H9 (cell line): ENCODE measurements around the gene KIF26B. TPM values are rescaled to one million over a fixed set of nuclear protein-coding genes. Genes with fewer than 3 reads are reported as not detected.

Source experiments
- DNase-seq: peaks from one replicate; pipeline ENCODE4 v3.0.0-alpha.2; 2017
- H2AFZ ChIP-seq: one replicate; pipeline ENCODE4 v1.6.1; 2013; ENCODE audit warnings: mild to moderate bottlenecking, low read length, control low read depth, moderate library complexity
- H2AK5ac ChIP-seq: 2 replicates; pipeline ENCODE4 v1.6.1; 2013; ENCODE audit warnings: low read length, control low read depth, mixed read lengths; ENCODE audit not compliant: insufficient read length
- H2BK120ac ChIP-seq: one replicate; pipeline ENCODE4 v1.6.1; 2013; ENCODE audit warnings: low read depth, mild to moderate bottlenecking, low read length, control low read depth, inconsistent platforms; ENCODE audit not compliant: poor library complexity, severe bottlenecking
- H2BK12ac ChIP-seq: 2 replicates; pipeline ENCODE4 v1.6.1; 2013; ENCODE audit warnings: low read length, control low read depth, mixed read lengths, low read depth; ENCODE audit not compliant: insufficient read length
- H2BK15ac ChIP-seq: 2 replicates; pipeline ENCODE4 v1.6.1; 2013; ENCODE audit warnings: low read depth, low read length, control low read depth
- H2BK20ac ChIP-seq: one replicate; pipeline ENCODE4 v1.6.1; 2013; ENCODE audit warnings: low read depth, mild to moderate bottlenecking, low read length, control low read depth, inconsistent platforms; ENCODE audit not compliant: poor library complexity, severe bottlenecking
- H2BK5ac ChIP-seq: 2 replicates; pipeline ENCODE4 v1.6.1; 2013; ENCODE audit warnings: low read length, control low read depth, mixed read lengths; ENCODE audit not compliant: insufficient read length
- H3K14ac ChIP-seq: 2 replicates; pipeline ENCODE4 v1.6.1; 2013; ENCODE audit warnings: low read length, control low read depth; ENCODE audit not compliant: insufficient read depth
- H3K18ac ChIP-seq: 2 replicates; pipeline ENCODE4 v1.6.1; 2013; ENCODE audit warnings: low read depth, mild to moderate bottlenecking, mixed read lengths, low read length, control low read depth; ENCODE audit not compliant: insufficient read length
- H3K23ac ChIP-seq: 2 replicates; pipeline ENCODE4 v1.6.1; 2013; ENCODE audit warnings: low read length, control low read depth, mixed read lengths, low read depth; ENCODE audit not compliant: insufficient read length
- H3K23me2 ChIP-seq: 2 replicates; pipeline ENCODE4 v1.6.1; 2013; ENCODE audit warnings: low read depth, mild to moderate bottlenecking, mixed read lengths, low read length, control low read depth; ENCODE audit not compliant: insufficient read length, poor library complexity, severe bottlenecking
- H3K27ac ChIP-seq: 2 replicates; pipeline ENCODE4 v1.5.1; 2013; ENCODE audit warnings: low read length, control low read depth, mixed read lengths, low read depth; ENCODE audit not compliant: insufficient read length
- H3K27me3 ChIP-seq: 2 replicates; pipeline ENCODE4 v1.6.1; 2013; ENCODE audit warnings: low read length, control low read depth, inconsistent platforms; ENCODE audit not compliant: insufficient read depth
- H3K4ac ChIP-seq: 2 replicates; pipeline ENCODE4 v1.6.1; 2013; ENCODE audit warnings: low read depth, mild to moderate bottlenecking, control low read depth, inconsistent platforms, low read length, moderate library complexity
- H3K4me1 ChIP-seq: 2 replicates; pipeline ENCODE4 v1.6.1; 2013; ENCODE audit warnings: low read length, control low read depth, inconsistent platforms; ENCODE audit not compliant: insufficient read depth
- H3K4me2 ChIP-seq: 2 replicates; pipeline ENCODE4 v1.6.1; 2013; ENCODE audit warnings: low read length, control low read depth, mixed read lengths; ENCODE audit not compliant: insufficient read length, insufficient read depth
- H3K56ac ChIP-seq: 2 replicates; pipeline ENCODE4 v1.6.1; 2013; ENCODE audit warnings: low read depth, mild to moderate bottlenecking, mixed read lengths, low read length, control low read depth; ENCODE audit not compliant: insufficient read length
- H3K79me1 ChIP-seq: 2 replicates; pipeline ENCODE4 v1.6.1; 2013; ENCODE audit warnings: low read depth, mild to moderate bottlenecking, moderate library complexity, low read length, control low read depth, inconsistent platforms; ENCODE audit not compliant: insufficient read depth, poor library complexity, severe bottlenecking
- H3K79me2 ChIP-seq: 2 replicates; pipeline ENCODE4 v1.6.1; 2013; ENCODE audit warnings: low read length, control low read depth, inconsistent platforms; ENCODE audit not compliant: insufficient read depth
- H3K9ac ChIP-seq: 2 replicates; pipeline ENCODE4 v1.6.1; 2013; ENCODE audit warnings: low read length, control low read depth, mixed read lengths; ENCODE audit not compliant: insufficient read length; ENCODE audit errors: extremely low read depth
- H3K9me3 ChIP-seq: one replicate; pipeline ENCODE4 v1.6.1; 2013; ENCODE audit warnings: low read depth, low read length, inconsistent platforms; ENCODE audit not compliant: control insufficient read depth
- H3T11ph ChIP-seq: one replicate; pipeline ENCODE4 v1.6.1; 2013; ENCODE audit warnings: mild to moderate bottlenecking, low read length, control low read depth, inconsistent platforms
- H4K20me1 ChIP-seq: one replicate; pipeline ENCODE4 v1.6.1; 2013; ENCODE audit not compliant: control insufficient read depth, insufficient read length, insufficient read depth
- H4K5ac ChIP-seq: 2 replicates; pipeline ENCODE4 v1.6.1; 2013; ENCODE audit warnings: low read depth, mild to moderate bottlenecking, mixed read lengths, low read length, control low read depth; ENCODE audit not compliant: insufficient read length
- H4K8ac ChIP-seq: replicated peaks from 2 replicates; pipeline ENCODE4 v1.6.1; 2013; ENCODE audit warnings: low read length, control low read depth, mixed read lengths, low read depth; ENCODE audit not compliant: insufficient read length
- H4K91ac ChIP-seq: 2 replicates; pipeline ENCODE4 v1.6.1; 2013; ENCODE audit warnings: low read depth, mild to moderate bottlenecking, moderate library complexity, mixed read lengths, low read length, control low read depth; ENCODE audit not compliant: insufficient read length
- H3K27ac Mint-ChIP-seq, 3 experiments: 2 replicates in 2 of 3; 3 replicates in 1 of 3; pipeline ENCODE4 v1.8.0; 2020 to 2021; ENCODE audit warnings: mixed read lengths in 3 of 3, mild to moderate bottlenecking in 1 of 3, moderate library complexity in 1 of 3
- H3K27me3 Mint-ChIP-seq: 2 replicates; pipeline ENCODE4 v1.8.0; 2021; ENCODE audit warnings: low read depth, mild to moderate bottlenecking, moderate library complexity, mixed read lengths
- H3K36me3 Mint-ChIP-seq, 3 experiments: 2 replicates in 2 of 3; 3 replicates in 1 of 3; pipeline ENCODE4 v1.8.0; 2020 to 2021; ENCODE audit warnings: low read depth in 3 of 3, mixed read lengths in 3 of 3; ENCODE audit not compliant: insufficient read depth in 1 of 3
- H3K4me1 Mint-ChIP-seq, 2 experiments: 2 replicates each; pipeline ENCODE4 v1.8.0; 2020; ENCODE audit warnings: mixed read lengths in 2 of 2
- H3K4me3 Mint-ChIP-seq, 2 experiments: 2 replicates in 1 of 2; 3 replicates in 1 of 2; pipeline ENCODE4 v1.8.0; 2020 to 2021; ENCODE audit warnings: mild to moderate bottlenecking in 2 of 2, mixed read lengths in 2 of 2, moderate library complexity in 1 of 2
- H3K9me3 Mint-ChIP-seq, 2 experiments: 2 replicates in 1 of 2; 3 replicates in 1 of 2; pipeline ENCODE4 v1.8.0; 2020; ENCODE audit warnings: mild to moderate bottlenecking in 2 of 2, mixed read lengths in 2 of 2, moderate library complexity in 1 of 2
- WGBS: extraction: QIAGEN DNeasy Blood & Tissue Kit; methylation state at CpG from one replicate; pipeline ENCODE4 v1.1.7; 2013; ENCODE audit warnings: missing lambda C conversion rate, low lambda C conversion rate, mixed read lengths; ENCODE audit not compliant: insufficient read length; ENCODE audit errors: extremely low coverage; 5-methylcytosine and 5-hydroxymethylcytosine counted together
- total RNA-seq: library from RNA; stranded (reverse); gene quantifications from 2 replicates; pipeline ENCODE4 v1.2.1, GENCODE V29; 2021
- TF ChIP-seq, protein P1 (sequence below): fragments of 200-600 bp; sonication (generic); conservative IDR thresholded peaks from 3 replicates; pipeline ENCODE4 v1.8.0; 2021; ENCODE audit warnings: antibody characterized with exemption, mild to moderate bottlenecking

Gene KIF26B
- total RNA-seq, 1 experiment from 2014 or later, result 0.13 TPM

DNA sequence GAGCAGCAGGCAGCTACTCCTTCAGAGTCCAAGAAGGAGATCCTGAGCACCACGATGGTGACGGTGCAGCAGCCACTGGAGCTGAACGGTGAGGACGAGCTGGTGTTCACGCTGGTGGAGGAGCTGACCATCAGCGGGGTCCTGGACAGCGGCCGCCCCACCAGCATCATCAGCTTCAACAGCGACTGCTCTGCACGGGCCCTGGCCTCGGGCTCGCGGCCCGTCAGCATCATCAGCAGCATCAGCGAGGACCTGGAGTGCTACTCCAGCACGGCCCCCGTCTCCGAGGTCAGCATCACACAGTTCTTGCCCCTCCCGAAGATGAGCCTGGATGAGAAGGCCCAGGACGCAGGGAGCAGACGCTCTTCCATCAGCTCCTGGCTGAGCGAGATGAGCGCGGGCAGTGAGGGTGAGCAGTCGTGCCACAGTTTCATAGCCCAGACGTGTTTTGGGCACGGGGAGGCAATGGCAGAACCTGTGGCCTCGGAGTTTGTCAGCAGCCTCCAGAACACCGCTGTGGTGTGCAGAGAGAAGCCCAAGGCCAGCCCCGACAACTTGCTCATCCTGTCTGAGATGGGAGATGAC lies 531.8 kb downstream of the KIF26B start:
- Histone ChIP-seq H3K4me1 (no peaks in the 10 kb centered on the region), H2AK5ac (no peak overlapping the region), H2BK15ac (no peak overlapping the region), H3K56ac (no peak overlapping the region), H3K79me2 (no peaks in the 10 kb centered on the region), H2BK20ac (no peak overlapping the region), H4K20me1 (no peaks in the 10 kb centered on the region), H3K9ac (no peak overlapping the region), H3K4ac (no peak overlapping the region), H3K4me2 (no peak overlapping the region), H3K9me3 (no peaks in the 10 kb centered on the region), H3K27me3 (no peaks in the 10 kb centered on the region), H3K14ac (no peak overlapping the region), H3K79me1 (no peaks in the 10 kb centered on the region), H2BK12ac (no peak overlapping the region), H2AFZ (no peak overlapping the region), H3K23me2 (no peaks in the 10 kb centered on the region), H2BK5ac (no peak overlapping the region), H4K91ac (no peak overlapping the region), H3T11ph (no peak overlapping the region), H3K27ac (no peak overlapping the region), H3K23ac (no peak overlapping the region), H4K5ac (no peak overlapping the region), H3K18ac (no peak overlapping the region), H4K8ac (no peak overlapping the region), H2BK120ac (no peak overlapping the region)
- DNase-seq, result no peak
- TF ChIP-seq, protein P1, sequence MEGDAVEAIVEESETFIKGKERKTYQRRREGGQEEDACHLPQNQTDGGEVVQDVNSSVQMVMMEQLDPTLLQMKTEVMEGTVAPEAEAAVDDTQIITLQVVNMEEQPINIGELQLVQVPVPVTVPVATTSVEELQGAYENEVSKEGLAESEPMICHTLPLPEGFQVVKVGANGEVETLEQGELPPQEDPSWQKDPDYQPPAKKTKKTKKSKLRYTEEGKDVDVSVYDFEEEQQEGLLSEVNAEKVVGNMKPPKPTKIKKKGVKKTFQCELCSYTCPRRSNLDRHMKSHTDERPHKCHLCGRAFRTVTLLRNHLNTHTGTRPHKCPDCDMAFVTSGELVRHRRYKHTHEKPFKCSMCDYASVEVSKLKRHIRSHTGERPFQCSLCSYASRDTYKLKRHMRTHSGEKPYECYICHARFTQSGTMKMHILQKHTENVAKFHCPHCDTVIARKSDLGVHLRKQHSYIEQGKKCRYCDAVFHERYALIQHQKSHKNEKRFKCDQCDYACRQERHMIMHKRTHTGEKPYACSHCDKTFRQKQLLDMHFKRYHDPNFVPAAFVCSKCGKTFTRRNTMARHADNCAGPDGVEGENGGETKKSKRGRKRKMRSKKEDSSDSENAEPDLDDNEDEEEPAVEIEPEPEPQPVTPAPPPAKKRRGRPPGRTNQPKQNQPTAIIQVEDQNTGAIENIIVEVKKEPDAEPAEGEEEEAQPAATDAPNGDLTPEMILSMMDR, result no peak
- Mint-ChIP-seq H3K27me3 (peaks cover 34% of the 10 kb centered on the region), H3K4me1 (peaks cover 2 to 4% of the 10 kb centered on the region in 2 experiments; a peak in 2 of 4 replicates), H3K9me3 (no peaks in the 10 kb centered on the region), H3K27ac (no peak overlapping the region), H3K4me3 (no peak overlapping the region), H3K36me3 (no peaks in the 10 kb centered on the region)
- WGBS, result no CpG with 5 or more reads among the region's 30 CpGs
